Putamen (tissue), 1 donor: ENCODE measurements around the gene NR6A1.

Source experiments
- DNase-seq: peaks from one replicate; pipeline ENCODE4 v3.0.0-alpha.2; 2016; ENCODE audit warnings: low spot score

NR6A1 gene

GRCh38 chr9:124795881-124796431 lies 24.8 kb upstream of the NR6A1 start:
- DNase-seq, result no peak

- no peak for DNase-seq
Observed at GRCh38 chr9:124794902-124795491, 23.9 kb upstream of the NR6A1 start.

- DNase-seq, result no peak
Observed at GRCh38 chr9:124793015-124793541, 22.0 kb upstream of the NR6A1 start.

- DNase-seq, result no peak
Observed at GRCh38 chr9:124792257-124793014, 21.3 kb upstream of the NR6A1 start.

GRCh38 chr9:124790801-124791505 lies 19.8 kb upstream of the NR6A1 start:
- no peak for DNase-seq

- no peak for DNase-seq
Observed at GRCh38 chr9:124790301-124790700, 19.2 kb upstream of the NR6A1 start.

- no peak for DNase-seq
Observed at GRCh38 chr9:124789531-124789930, 18.4 kb upstream of the NR6A1 start.

- no peak for DNase-seq
Observed at GRCh38 chr9:124788542-124789217, 17.6 kb upstream of the NR6A1 start.

GRCh38 chr9:124786881-124787573 lies 15.9 kb upstream of the NR6A1 start:
- no peak for DNase-seq

- DNase-seq, result no peak
Observed at GRCh38 chr9:124784509-124784908, 13.4 kb upstream of the NR6A1 start.

GRCh38 chr9:124783830-124784229 lies 12.7 kb upstream of the NR6A1 start:
- DNase-seq, result no peak

- no peak for DNase-seq
Observed at GRCh38 chr9:124782661-124783574, 11.8 kb upstream of the NR6A1 start.

- no peak for DNase-seq
Observed at GRCh38 chr9:124781967-124782660, 11.0 kb upstream of the NR6A1 start.

- DNase-seq, result no peak
Observed at GRCh38 chr9:124780757-124781151, 9.6 kb upstream of the NR6A1 start.

- DNase-seq, result no peak
Observed at GRCh38 chr9:124780060-124780756, 9.1 kb upstream of the NR6A1 start.

- DNase-seq, result no peak
Observed at GRCh38 chr9:124779368-124780059, 8.4 kb upstream of the NR6A1 start.

- DNase-seq, result no peak
Observed at GRCh38 chr9:124778575-124779367, 7.7 kb upstream of the NR6A1 start.
